CD14-positive monocyte (primary cell): ENCODE data around the gene EPO. TPM values are rescaled to one million over a fixed set of nuclear protein-coding genes. Genes with fewer than 3 reads are reported as not detected.

Source experiments
- DNase-seq, 3 donors: peaks; one replicate each; pipeline ENCODE4 v3.0.0-alpha.2; 2011 to 2022
- H2AFZ ChIP-seq: 2 replicates; pipeline ENCODE4 v1.6.0; 2012; ENCODE audit warnings: mild to moderate bottlenecking, low read depth, low read length, inconsistent platforms; ENCODE audit not compliant: insufficient read depth, poor library complexity, severe bottlenecking
- H3K27ac ChIP-seq, 2 donors: 1 replicate in 1 of 2; 2 replicates in 1 of 2; pipeline ENCODE4 v1.5.1; 2012 to 2013; ENCODE audit warnings: low read length in 2 of 2, control low read depth in 1 of 2, inconsistent platforms in 1 of 2, low read depth in 1 of 2, mild to moderate bottlenecking in 1 of 2
- H3K27me3 ChIP-seq, 2 donors: one replicate each; pipeline versions ENCODE4 v1.6.0 to v1.6.1; 2011 to 2013; ENCODE audit warnings: low read length in 2 of 2; ENCODE audit not compliant: control insufficient read depth in 2 of 2, insufficient read depth in 2 of 2
- H3K36me3 ChIP-seq, 2 donors: replicated peaks in 1 of 2; 1 replicate in 1 of 2; 2 replicates in 1 of 2; pipeline versions ENCODE4 v1.5.1 to v1.6.1; 2012 to 2013; ENCODE audit warnings: low read length in 2 of 2, control low read depth in 1 of 2, inconsistent platforms in 1 of 2, mild to moderate bottlenecking in 1 of 2; ENCODE audit not compliant: insufficient read depth in 2 of 2, control insufficient read depth in 1 of 2
- H3K4me1 ChIP-seq, 2 donors: 1 replicate in 1 of 2; 2 replicates in 1 of 2; pipeline versions ENCODE4 v1.5.1 to v1.6.1; 2012 to 2013; ENCODE audit warnings: low read length in 2 of 2, control low read depth in 1 of 2, inconsistent platforms in 1 of 2, mild to moderate bottlenecking in 1 of 2, moderate library complexity in 1 of 2; ENCODE audit not compliant: insufficient read depth in 2 of 2, control insufficient read depth in 1 of 2
- H3K4me2 ChIP-seq: replicated peaks from 2 replicates; pipeline ENCODE3; 2012; ENCODE audit warnings: low read length, moderate library complexity, mild to moderate bottlenecking; ENCODE audit not compliant: poor library complexity, severe bottlenecking; ENCODE audit errors: extremely low read depth
- H3K4me3 ChIP-seq, 3 experiments: fragments of 200-600 bp in 1 of 3; sonication (generic) in 1 of 3; replicated peaks in 1 of 3; 1 replicate in 2 of 3; 2 replicates in 1 of 3; pipeline ENCODE4 v1.5.1; 2011 to 2013; ENCODE audit warnings: low read length in 3 of 3, mild to moderate bottlenecking in 3 of 3, control low read depth in 2 of 3, low read depth in 2 of 3, inconsistent platforms in 1 of 3, moderate library complexity in 1 of 3
- H3K79me2 ChIP-seq: 2 replicates; pipeline ENCODE4 v1.6.0; 2012; ENCODE audit warnings: mild to moderate bottlenecking, control low read depth, inconsistent platforms, low read length, moderate library complexity; ENCODE audit not compliant: insufficient read depth
- H3K9ac ChIP-seq: 2 replicates; pipeline ENCODE4 v1.6.0; 2017; ENCODE audit warnings: low read length, mild to moderate bottlenecking; ENCODE audit not compliant: insufficient read depth, poor library complexity, severe bottlenecking
- H3K9me3 ChIP-seq, 2 donors: replicated peaks in 1 of 2; 1 replicate in 1 of 2; 2 replicates in 1 of 2; pipeline versions ENCODE4 v1.5.1 to v1.6.1; 2012 to 2013; ENCODE audit warnings: low read length in 2 of 2, control low read depth in 1 of 2; ENCODE audit not compliant: control insufficient read depth in 1 of 2, insufficient read depth in 1 of 2
- H4K20me1 ChIP-seq: 2 replicates; pipeline ENCODE4 v1.6.0; 2012; ENCODE audit warnings: mild to moderate bottlenecking, low read length, control low read depth, moderate library complexity; ENCODE audit not compliant: insufficient read depth
- H3K27ac Mint-ChIP-seq, 7 donors: one replicate each; pipeline ENCODE4 v1.8.0; 2020; ENCODE audit warnings: mild to moderate bottlenecking in 7 of 7, mixed read lengths in 7 of 7, moderate library complexity in 6 of 7, inconsistent platforms in 2 of 7
- H3K27me3 Mint-ChIP-seq, 3 donors: one replicate each; pipeline ENCODE4 v1.8.0; 2021 to 2022; ENCODE audit warnings: low read depth in 3 of 3, mild to moderate bottlenecking in 3 of 3, mixed read lengths in 3 of 3, moderate library complexity in 3 of 3, inconsistent platforms in 1 of 3
- H3K36me3 Mint-ChIP-seq, 2 donors: one replicate each; pipeline ENCODE4 v1.8.0; 2020; ENCODE audit warnings: mixed read lengths in 2 of 2, inconsistent platforms in 1 of 2, mild to moderate bottlenecking in 1 of 2
- H3K4me1 Mint-ChIP-seq: one replicate; pipeline ENCODE4 v1.8.0; 2020; ENCODE audit warnings: mild to moderate bottlenecking, mixed read lengths
- H3K4me3 Mint-ChIP-seq, 2 donors: one replicate each; pipeline ENCODE4 v1.8.0; 2020; ENCODE audit warnings: mild to moderate bottlenecking in 2 of 2, mixed read lengths in 2 of 2, moderate library complexity in 1 of 2
- H3K9me3 Mint-ChIP-seq, 7 donors: one replicate each; pipeline ENCODE4 v1.8.0; 2020 to 2022; ENCODE audit warnings: mixed read lengths in 7 of 7, mild to moderate bottlenecking in 6 of 7, moderate library complexity in 6 of 7, inconsistent platforms in 2 of 7
- WGBS: methylation state at CpG from one replicate; pipeline ENCODE4 v1.1.5; 2013; ENCODE audit warnings: missing lambda C conversion rate; ENCODE audit not compliant: insufficient coverage; 5-methylcytosine and 5-hydroxymethylcytosine counted together
- intact Hi-C, 2 donors: fragments of 100-400 bp; cut with micrococcal nuclease; formaldehyde crosslinking; loops; one replicate each; pipeline versions ENCODE4 v1.15.0 to v1.15.1; 2023
- polyA plus RNA-seq, 3 donors: library from polyadenylated mRNA; depleted of rRNA in 1 of 3; unstranded in 2 of 3; stranded (reverse) in 1 of 3; fragments of 300-500 nt in 2 of 3; fragments of >200 nt in 1 of 3; fragmentation: Illumina TruSeq in 2 of 3; gene quantifications; 1 replicate in 2 of 3; 2 replicates in 1 of 3; pipeline ENCODE4 v1.2.3, GENCODE V29; 2012 to 2021
- TF ChIP-seq, protein P1 (sequence below): fragments of 200-600 bp; IDR thresholded peaks from one replicate; pipeline ENCODE4 v1.8.0; 2022; ENCODE audit warnings: antibody characterized with exemption, mild to moderate bottlenecking

EPO gene
- polyA plus RNA-seq, 3 donors = not detected

DNA sequence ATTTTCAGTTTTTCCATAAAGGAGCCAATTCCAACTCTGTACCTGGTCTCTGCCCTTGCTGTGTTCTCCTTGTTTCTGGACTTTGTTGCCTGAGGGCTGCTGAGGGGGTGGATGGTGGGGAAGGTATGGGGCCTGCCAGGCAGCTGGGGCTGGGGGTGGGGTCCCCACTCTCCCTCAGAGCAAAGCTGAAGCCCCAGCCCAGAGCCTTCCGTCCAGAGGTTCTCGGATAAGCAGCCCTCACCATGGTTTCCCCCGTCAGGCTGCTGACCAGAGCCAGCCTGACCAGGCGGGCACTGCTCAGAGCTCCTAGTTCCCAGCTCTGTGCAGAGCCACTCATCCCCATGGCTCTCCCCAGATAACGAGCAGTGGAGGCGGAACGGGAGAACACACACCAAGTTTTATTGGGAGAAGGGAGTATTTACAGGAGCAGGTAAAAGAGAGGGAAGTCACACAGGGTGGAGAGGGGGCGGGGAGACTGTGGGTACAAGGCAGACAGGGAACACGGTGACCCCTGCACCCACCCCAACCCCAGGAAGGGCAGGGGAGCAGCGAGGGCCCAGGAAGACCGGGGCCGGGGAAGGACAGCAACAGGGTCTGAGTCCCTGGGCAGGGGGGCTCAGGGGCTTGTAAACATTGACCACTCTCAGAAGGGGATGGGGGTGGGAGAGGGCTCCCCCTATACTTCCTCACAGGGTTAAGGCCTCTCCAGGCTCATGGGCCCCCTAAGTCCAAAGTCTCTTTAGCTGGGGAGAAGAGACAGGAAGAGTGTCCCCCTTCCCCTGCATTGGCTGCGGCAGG, 40.9 kb upstream of the EPO start:
- Histone ChIP-seq H3K9ac (no peak overlapping the region), H3K27ac (peak overlapping the region; percentile 49 to 54), H3K27me3 (no peaks in the 10 kb centered on the region), H4K20me1 (peaks cover 91% of the 10 kb centered on the region), H3K4me3 (peak overlapping the region in 1 of 3 experiments; percentile 28), H3K79me2 (peaks cover 41% of the 10 kb centered on the region), H2AFZ (no peak overlapping the region), H3K4me2 (no peak overlapping the region), H3K36me3 (peaks cover 69 to 73% of the 10 kb centered on the region in 2 donors), H3K9me3 (no peaks in the 10 kb centered on the region), H3K4me1 (peaks cover 48 to 52% of the 10 kb centered on the region in 2 donors)
- peaks cover 38% of the 10 kb centered on the region for H3K4me1 Mint-ChIP-seq
- H3K36me3 Mint-ChIP-seq = peaks cover 35 to 67% of the 10 kb centered on the region in 2 donors
- DNase-seq = no peak
- 89% methylated on average over 4 of the region's 13 CpGs for WGBS
- H3K27ac Mint-ChIP-seq = peak overlapping the region; percentile 41 to 92 (median 87)
- H3K4me3 Mint-ChIP-seq = no peak overlapping the region
- TF ChIP-seq, protein P1, sequence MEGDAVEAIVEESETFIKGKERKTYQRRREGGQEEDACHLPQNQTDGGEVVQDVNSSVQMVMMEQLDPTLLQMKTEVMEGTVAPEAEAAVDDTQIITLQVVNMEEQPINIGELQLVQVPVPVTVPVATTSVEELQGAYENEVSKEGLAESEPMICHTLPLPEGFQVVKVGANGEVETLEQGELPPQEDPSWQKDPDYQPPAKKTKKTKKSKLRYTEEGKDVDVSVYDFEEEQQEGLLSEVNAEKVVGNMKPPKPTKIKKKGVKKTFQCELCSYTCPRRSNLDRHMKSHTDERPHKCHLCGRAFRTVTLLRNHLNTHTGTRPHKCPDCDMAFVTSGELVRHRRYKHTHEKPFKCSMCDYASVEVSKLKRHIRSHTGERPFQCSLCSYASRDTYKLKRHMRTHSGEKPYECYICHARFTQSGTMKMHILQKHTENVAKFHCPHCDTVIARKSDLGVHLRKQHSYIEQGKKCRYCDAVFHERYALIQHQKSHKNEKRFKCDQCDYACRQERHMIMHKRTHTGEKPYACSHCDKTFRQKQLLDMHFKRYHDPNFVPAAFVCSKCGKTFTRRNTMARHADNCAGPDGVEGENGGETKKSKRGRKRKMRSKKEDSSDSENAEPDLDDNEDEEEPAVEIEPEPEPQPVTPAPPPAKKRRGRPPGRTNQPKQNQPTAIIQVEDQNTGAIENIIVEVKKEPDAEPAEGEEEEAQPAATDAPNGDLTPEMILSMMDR = no peak
- intact Hi-C loops = loop anchor here in 1 of 2 donors (10.0 kb wide), 2 partner anchors 245 to 555 kb away; partner anchors contain the start of genes MBLAC1 and PPP1R35
- H3K27me3 Mint-ChIP-seq = peaks cover 0 to 2% (median 0%) of the 10 kb centered on the region in 3 donors
- peaks cover 0 to 1% (median 0%) of the 10 kb centered on the region in 7 donors for H3K9me3 Mint-ChIP-seq

DNA sequence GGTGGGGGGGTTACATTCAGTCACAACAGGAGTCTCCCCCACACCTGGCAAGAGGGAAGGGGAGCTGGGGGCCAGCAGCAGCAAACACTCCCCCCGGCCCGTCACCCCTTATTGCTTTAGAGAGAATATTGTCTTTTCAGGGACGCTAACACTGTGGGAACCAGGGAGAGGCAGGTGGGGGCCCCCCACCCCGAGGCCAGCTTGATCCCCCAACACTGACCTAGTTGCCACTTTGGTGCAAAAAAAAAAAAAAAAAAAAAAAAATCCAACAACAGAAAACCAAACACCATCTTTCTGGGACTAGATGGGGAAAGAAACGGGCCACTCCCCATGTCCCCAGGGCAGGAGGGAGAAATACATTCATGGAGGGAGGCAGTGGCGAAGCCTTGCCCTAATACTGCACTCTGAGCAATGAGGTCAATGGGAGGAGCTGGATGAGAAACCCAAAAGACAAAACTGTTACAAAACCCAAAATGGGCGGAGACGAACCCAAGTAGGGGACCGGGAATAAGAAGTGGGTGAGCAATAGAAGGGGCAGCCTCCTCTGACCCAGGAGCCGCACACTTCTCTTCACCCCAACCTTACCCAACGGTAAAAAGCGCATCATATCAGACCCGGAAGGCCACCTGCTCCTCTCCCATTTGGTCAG, 40.2 kb upstream of the EPO start:
- Histone ChIP-seq H3K36me3 (peaks cover 76 to 81% of the 10 kb centered on the region in 2 donors), H3K9ac (no peak overlapping the region), H3K79me2 (peaks cover 34% of the 10 kb centered on the region), H4K20me1 (peaks cover 92% of the 10 kb centered on the region), H3K4me3 (no peak overlapping the region), H3K4me2 (peak overlapping the region; percentile 1), H3K27ac (peak overlapping the region; percentile 49 to 54), H3K4me1 (peaks cover 48 to 52% of the 10 kb centered on the region in 2 donors), H3K27me3 (no peaks in the 10 kb centered on the region), H2AFZ (no peak overlapping the region), H3K9me3 (no peaks in the 10 kb centered on the region)
- TF ChIP-seq, protein P1 = no peak
- H3K4me3 Mint-ChIP-seq = peak overlapping the region in 1 of 2 donors; percentile 50
- H3K9me3 Mint-ChIP-seq = peaks cover 0 to 1% (median 0%) of the 10 kb centered on the region in 7 donors
- H3K36me3 Mint-ChIP-seq = peaks cover 37 to 75% of the 10 kb centered on the region in 2 donors
- peak; percentile 59 to 69 (median 63) for DNase-seq
- WGBS = 71% methylated on average over 4 of the region's 13 CpGs
- H3K27me3 Mint-ChIP-seq = peaks cover 0 to 2% (median 0%) of the 10 kb centered on the region in 3 donors
- peak overlapping the region; percentile 41 to 92 (median 83) for H3K27ac Mint-ChIP-seq
- peaks cover 38% of the 10 kb centered on the region for H3K4me1 Mint-ChIP-seq
- intact Hi-C loops = loop anchor here in 1 of 2 donors (10.0 kb wide), 2 partner anchors 245 to 555 kb away; partner anchors contain the start of genes MBLAC1 and PPP1R35
